A549 (cell line): ENCODE results near the gene LRRC1.

Experiments
- CEBPB ChIP-seq, 2 experiments: fragments of >200 bp in 1 of 2; sonication (Bioruptor Twin) in 1 of 2; formaldehyde crosslinking in 1 of 2; IDR thresholded peaks; 2 replicates each; pipeline ENCODE4 v1.6.1; 2012 to 2016
- ZFP36 ChIP-seq: fragments of 450-650 bp; IDR thresholded peaks from 2 replicates; pipeline ENCODE4 v1.6.1; 2014; ENCODE audit warnings: borderline replicate concordance; ENCODE audit not compliant: partially characterized antibody
- TF ChIP-seq, protein P1 (sequence below): fragments of >200 bp; sonication (Bioruptor Twin); formaldehyde crosslinking; IDR thresholded peaks from 3 replicates; pipeline ENCODE4 v1.5.1; 2016

DNA sequence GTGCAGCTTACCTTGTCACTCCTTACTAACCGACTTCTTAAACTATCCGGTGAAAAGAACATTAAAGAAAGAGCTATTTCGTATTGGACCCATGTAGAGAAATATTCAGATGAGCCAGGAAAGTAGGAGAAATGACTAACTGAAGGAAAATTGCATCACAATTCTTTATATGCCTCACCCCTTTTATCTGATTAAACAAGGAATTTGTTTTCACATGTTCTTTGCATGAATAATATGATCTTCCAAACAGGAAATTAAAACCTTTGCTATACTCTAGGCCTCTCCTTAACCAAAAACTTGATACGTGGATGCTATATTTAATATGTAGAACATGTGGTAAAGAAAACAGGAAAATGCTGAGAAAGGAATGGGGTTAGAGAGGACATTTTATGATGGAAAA is 41.9 kb upstream of the LRRC1 start:
- TF ChIP-seq, protein P1, sequence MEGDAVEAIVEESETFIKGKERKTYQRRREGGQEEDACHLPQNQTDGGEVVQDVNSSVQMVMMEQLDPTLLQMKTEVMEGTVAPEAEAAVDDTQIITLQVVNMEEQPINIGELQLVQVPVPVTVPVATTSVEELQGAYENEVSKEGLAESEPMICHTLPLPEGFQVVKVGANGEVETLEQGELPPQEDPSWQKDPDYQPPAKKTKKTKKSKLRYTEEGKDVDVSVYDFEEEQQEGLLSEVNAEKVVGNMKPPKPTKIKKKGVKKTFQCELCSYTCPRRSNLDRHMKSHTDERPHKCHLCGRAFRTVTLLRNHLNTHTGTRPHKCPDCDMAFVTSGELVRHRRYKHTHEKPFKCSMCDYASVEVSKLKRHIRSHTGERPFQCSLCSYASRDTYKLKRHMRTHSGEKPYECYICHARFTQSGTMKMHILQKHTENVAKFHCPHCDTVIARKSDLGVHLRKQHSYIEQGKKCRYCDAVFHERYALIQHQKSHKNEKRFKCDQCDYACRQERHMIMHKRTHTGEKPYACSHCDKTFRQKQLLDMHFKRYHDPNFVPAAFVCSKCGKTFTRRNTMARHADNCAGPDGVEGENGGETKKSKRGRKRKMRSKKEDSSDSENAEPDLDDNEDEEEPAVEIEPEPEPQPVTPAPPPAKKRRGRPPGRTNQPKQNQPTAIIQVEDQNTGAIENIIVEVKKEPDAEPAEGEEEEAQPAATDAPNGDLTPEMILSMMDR = no peak
- TF ChIP-seq CEBPB (IDR thresholded peaks at IDR 0.05) = no peak
- no peak for TF ChIP-seq ZFP36
